Stimulated activated CD8-positive, alpha-beta memory T cell treated with anti-CD3 and anti-CD28 coated beads, Interleukin-12 subunit alpha, Interleukin-12 subunit beta, amount 100 ng/mL, for 24 hours (primary cell): ENCODE results near the gene CXorf65.

Experiments used
- DNase-seq: peaks from one replicate; pipeline ENCODE4 v3.0.0-alpha.2; 2020; ENCODE audit errors: extremely low read depth

CXorf65 gene

GRCh38 chrX:71107245-71107644 is 705 bp upstream of the CXorf65 start:
- DNase-seq, result no peak

GRCh38 chrX:71105628-71106027 is 912 bp downstream of the CXorf65 start:
- DNase-seq, result no peak

- no peak for DNase-seq
Observed at GRCh38 chrX:71103110-71103983, 3.2 kb downstream of the CXorf65 start.

GRCh38 chrX:71102292-71102691 is 4.2 kb downstream of the CXorf65 start:
- DNase-seq, result no peak

- DNase-seq, result no peak
Observed at GRCh38 chrX:71100581-71101505, 5.7 kb downstream of the CXorf65 start.

DNA sequence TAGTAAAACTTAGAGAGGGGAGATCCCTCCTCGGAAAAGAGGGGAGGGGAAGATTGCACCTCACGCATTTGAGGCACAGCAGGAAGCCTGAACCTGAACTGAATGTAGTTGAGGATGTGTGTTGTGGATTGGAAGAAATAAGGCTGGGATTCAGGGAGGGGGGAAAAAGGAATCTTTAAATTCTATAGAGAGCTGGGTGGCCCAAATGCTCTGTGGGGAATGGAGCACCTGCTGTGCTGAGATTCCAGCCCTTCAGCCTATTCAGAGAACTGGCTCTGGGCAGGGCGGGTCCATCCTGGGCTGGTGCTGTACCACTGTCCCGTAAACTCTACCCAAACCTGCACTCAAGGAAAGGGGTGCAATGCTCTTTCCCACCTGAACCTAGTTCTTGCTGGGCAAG is 6.8 kb downstream of the CXorf65 start:
- no peak for DNase-seq

DNA sequence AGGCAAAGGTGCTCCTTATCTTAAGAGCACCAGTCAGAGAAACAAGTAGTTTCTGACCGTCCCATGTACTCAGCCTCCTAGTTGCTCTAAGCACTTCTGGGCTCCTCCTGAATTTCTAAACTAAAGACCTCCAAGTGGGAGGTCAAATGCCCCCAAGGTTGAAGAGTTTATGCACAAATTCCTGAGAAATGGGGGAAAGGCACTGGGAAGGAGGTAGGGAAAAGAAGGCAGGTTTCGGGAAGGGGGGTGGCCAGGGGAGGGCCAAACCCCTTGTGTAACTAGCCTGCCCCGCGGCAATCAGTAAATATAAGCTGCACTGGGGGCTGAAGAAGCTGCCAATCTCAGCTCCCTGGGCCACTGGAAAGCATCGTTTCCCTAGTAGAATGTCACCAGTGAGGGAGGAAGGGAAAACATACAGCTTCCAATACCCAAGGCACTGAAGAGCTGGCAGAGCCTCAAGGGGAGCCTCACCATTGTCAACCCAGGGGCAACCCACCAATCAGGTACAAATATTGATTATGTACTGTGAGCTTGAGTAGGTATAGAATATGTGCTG is 7.5 kb downstream of the CXorf65 start:
- no peak for DNase-seq

DNA sequence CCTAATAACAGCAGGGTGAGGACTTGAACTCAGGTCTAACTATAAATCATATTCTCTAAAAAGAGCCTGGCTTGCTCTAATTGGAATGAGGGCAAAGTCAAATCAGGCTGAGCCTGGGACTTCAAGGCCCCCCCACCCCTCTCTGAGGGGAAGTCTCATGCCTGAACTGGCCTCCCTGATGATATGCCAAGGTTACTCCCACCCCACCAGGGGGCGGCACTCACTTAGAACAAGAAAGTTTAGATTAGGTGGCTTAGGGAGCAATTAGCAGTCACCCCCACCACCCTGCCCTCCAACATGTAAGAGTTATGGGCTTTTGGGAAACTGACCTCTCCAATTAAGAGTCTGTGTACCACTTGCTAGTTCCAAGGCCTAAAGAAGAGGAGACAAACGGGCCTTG is 8.2 kb downstream of the CXorf65 start:
- peak; percentile 47 for DNase-seq

DNA sequence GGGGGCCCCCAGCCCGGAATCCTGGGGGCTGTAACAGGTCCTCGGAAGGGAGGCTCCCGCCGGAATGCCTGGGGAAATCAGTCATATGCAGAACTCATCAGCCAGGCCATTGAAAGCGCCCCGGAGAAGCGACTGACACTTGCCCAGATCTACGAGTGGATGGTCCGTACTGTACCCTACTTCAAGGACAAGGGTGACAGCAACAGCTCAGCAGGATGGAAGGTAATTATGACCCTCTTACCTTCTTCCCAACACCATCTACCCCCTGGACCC is 9.8 kb downstream of the CXorf65 start:
- DNase-seq, result no peak

DNA sequence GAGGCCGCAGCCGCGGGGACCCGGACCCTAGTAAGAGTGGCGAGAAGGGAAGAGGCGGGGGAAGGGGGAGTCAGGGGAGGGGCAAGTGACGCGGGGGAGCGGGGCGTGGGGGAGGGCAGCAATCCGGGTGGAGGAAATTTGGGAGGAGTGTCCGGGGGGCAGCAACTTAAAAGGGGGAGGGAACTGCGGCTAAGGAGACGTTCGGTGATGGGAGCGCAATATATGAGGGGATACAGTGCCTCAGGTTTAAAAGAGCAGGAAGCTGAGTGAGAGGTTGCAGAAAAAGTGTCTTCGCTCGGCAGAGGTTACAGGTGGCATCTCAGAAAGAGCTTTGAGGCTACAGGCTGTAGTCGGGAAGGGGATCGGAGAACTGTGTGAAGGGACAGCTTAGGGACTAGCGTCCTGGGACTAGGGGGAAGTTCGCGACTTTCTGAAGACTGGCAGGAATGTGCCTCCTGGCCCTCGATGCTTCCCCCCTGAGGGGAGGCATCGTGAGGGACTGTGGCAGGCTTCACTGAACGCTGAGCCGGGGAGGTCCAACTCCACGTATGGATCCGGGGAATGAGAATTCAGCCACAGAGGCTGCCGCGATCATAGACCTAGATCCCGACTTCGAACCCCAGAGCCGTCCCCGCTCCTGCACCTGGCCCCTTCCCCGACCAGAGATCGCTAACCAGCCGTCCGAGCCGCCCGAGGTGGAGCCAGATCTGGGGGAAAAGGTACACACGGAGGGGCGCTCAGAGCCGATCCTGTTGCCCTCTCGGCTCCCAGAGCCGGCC is 10.4 kb downstream of the CXorf65 start:
- DNase-seq, result no peak

GRCh38 chrX:71095555-71095980 is 11.0 kb downstream of the CXorf65 start, which contains the start of gene FOXO4:
Gene FOXO4, plus strand, starts transcription at chrX:71095851. Its CDS starts 678 bp downstream, at chrX:71096529.
- DNase-seq, result peak; percentile 75

DNA sequence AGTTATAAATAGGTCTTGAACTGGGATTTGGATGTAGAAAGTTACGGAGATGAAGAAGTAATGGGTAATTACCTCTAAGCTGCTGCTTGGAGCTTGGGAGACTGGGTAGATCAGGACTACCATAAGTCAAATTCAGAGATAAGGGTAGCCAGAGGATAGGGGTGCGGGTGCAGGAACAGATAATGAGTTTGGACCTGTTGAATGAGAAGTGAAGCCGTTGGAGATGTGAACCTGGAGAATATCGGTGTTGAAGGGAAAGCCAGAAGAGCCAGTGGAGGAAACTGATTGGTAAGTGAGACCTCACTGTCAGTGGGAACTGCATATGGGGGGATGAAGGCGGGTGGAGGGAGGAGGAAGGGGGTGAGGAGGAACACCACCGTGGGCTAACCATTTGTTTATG is 11.5 kb downstream of the CXorf65 start:
- no peak for DNase-seq

DNA sequence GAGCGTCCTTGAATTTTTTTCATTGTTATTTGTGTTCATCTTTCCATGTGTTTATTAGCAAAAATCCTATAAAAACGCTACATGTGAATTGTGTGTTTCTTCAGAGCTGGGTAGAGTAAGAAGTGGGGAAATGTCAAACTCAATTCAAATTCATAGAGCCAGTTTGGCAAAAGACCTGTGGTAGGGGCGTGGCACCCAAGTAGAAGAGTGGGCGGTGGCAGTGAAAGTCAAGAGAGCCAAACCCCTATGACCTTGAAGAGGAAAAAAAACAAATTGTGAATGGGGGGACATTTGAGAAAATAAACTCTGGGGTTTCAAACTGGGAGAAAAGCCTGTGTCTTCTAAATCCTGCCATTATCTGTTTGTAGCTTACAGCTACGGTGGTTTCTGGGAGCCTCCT is 15.3 kb downstream of the CXorf65 start:
- DNase-seq, result no peak

- no peak for DNase-seq
Observed at GRCh38 chrX:71085900-71086299, 20.6 kb downstream of the CXorf65 start.

- DNase-seq, result no peak
Observed at GRCh38 chrX:71082822-71083221, 23.7 kb downstream of the CXorf65 start.

DNA sequence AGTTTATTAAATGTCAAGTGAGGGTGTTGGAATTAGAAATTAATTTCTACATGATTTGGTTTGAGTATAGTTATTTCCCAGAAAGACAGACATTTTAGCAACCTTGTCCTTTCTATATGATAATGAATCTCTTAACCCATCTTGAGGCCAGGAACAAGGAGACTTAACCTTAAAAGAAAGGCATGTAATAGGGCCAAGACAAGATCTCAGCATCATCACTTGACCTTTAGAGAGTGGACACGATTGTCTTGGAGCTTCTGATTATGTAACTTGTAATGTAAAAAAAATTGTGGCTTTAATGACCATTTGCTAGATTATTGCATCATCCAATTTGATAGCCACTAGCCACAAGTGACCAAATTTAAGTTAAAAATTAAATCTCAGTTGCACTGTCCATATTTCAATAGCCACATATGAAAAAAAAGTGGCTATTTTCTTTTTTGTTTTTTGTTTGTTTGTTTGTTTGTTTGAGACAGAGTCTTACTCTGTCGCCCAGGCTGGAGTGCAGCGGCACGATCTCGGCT is 24.4 kb downstream of the CXorf65 start:
- no peak for DNase-seq

DNA sequence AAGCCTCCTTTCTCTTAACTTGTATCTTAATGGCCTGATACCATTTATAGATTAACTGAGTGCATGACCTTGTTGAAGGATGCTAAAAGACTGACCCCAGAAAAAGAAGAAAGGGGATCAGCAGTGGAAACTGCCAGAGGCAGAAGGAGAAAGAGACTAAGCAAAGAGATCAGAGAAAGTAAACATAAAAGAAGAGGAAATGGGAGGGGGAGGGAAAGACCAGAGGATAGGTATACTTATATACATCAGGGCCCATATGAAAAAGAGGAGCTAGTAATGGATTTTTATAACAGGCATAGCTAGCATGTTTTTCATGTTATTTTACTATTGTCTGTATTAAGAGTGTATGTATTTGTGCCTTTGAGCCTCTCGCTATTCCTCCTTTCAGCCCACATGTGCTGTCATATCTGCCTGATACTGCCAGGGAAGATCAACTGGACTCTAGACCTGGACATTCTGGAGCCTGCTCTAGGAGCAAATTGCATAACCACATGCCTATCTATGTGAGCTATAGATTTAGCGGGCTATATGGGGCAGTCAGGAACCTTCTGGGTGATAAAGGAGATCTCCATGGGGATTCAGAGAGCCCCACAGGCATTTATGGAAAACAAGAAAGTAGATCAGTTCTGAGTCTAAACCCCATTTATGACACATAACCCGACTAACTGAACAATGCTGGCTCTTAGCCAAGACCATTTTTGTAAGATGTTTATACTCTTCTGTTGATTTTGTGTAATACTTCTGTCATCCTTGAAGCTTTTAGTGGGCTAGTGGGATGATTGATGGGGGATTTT is 25.0 kb downstream of the CXorf65 start:
- no peak for DNase-seq

- DNase-seq, result no peak
Observed at GRCh38 chrX:71070531-71070930, 36.0 kb downstream of the CXorf65 start.

- peak; percentile 64 for DNase-seq
Observed at GRCh38 chrX:71068044-71068918, 38.3 kb downstream of the CXorf65 start, which contains the start of gene SNX12. Gene SNX12, minus strand, starts transcription at chrX:71068334. Its CDS starts 28 bp downstream, at chrX:71068306.

GRCh38 chrX:71067712-71068043 is 38.9 kb downstream of the CXorf65 start:
- DNase-seq, result no peak
